GM21717 (cell line): ENCODE data around the gene TYW1B.
"Not testable (repeated sequence)": the region's sequence is repeated elsewhere in the genome, so short reads cannot be mapped to it uniquely, and the experiment has no call there.

ENCODE experiments used
- ATAC-seq: cut with Tn5 transposase; IDR thresholded peaks from one replicate; pipeline ENCODE4 v1.9.1; 2021; ENCODE audit warnings: mild to moderate bottlenecking, moderate library complexity; ENCODE audit not compliant: unreplicated experiment

The TYW1B gene

DNA sequence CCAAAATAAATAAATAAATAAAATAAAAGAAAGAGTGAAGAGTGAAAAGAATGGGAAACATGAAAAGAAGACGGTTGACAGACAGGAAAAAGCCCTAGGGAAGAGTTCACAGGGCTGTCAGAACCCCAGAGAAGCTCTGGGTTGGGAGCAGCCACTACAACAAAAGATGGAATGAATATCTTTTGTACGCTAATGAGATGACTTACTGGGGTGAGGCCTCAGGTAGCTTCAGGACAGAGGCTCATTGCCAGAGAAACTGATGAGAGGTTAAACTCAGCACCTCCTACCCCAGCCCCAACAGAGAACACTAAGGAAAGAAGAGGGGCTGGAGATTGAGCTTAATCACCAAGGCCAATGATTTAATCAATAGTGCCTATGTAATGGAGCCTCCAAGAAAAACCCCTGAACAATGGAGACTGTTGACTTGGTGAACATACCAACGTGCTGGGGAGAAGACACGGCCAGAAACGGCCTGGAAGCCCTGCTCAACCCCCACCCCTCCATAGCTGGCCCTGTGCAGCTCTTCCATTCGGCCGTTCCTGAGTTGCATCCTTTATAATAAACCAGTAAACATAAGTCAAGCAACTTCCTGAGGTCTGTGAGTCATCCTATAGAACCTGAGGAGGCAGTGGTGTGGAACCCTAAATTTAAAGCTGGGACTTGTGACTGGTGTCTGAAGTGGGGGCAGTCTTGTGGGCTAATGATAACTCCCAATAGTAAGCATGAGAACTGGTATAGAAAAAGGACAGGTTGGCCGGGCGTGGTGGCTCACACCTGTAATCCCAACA, 11.4 kb downstream of the TYW1B start:
- ATAC-seq: not testable (repeated sequence)

DNA sequence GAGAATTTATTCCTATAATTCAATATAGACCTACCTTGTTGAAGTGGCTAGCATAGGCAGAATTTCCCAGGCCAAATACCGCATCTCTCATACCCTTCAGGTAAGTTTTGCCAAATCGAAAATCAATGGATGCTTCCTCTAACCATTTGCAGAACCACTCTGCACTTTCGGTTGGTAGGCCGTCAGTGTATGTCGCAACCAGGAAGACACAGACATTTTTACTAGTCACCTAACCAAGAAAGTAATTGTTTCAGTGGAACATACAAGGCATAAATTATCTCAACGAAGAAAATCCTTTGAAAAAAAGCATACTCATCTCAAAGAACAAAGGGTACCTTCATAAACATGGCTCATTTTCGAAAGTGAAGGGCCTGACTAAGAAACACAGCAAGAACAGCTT, 17.6 kb downstream of the TYW1B start:
- not testable (repeated sequence) for ATAC-seq

DNA sequence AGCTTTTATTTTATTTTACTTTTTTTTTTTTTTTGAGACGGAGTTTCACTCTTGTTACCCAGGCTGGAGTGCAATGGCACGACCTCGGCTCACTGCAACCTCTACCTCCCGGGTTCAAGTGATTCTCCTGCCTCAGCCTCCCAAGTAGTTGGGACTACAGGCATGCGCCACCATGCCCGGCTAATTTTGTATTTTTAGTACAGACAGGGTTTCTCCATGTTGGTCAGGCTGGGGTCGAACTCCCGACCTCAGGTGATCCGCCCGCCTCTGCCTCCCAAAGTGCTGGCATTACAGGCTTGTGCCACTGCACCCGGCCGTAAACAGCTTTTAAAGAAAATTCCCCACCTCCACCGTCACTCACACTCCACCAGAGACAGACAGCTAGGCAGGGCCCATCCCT, 19.5 kb downstream of the TYW1B start:
- not testable (repeated sequence) for ATAC-seq

DNA sequence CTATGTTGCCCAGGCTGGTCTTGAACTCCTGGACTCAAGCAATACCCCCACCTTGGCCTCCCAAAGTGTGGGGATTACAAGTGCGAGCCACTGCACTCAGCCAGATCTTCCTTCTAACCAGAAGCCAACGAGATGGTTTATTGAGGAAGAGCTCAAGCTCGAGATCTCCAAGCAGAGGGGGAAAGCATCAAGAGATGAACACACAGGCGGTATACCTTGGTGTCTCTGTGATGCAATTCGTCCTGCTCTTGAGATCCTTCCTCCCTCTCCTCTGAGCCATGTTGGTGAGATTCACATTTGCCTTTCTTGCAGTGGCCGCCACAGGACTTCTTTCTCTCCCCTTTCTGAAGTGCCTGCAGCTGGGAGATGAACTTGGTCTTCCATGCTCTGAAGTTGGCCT, 21.1 kb downstream of the TYW1B start:
- ATAC-seq: not testable (repeated sequence)

DNA sequence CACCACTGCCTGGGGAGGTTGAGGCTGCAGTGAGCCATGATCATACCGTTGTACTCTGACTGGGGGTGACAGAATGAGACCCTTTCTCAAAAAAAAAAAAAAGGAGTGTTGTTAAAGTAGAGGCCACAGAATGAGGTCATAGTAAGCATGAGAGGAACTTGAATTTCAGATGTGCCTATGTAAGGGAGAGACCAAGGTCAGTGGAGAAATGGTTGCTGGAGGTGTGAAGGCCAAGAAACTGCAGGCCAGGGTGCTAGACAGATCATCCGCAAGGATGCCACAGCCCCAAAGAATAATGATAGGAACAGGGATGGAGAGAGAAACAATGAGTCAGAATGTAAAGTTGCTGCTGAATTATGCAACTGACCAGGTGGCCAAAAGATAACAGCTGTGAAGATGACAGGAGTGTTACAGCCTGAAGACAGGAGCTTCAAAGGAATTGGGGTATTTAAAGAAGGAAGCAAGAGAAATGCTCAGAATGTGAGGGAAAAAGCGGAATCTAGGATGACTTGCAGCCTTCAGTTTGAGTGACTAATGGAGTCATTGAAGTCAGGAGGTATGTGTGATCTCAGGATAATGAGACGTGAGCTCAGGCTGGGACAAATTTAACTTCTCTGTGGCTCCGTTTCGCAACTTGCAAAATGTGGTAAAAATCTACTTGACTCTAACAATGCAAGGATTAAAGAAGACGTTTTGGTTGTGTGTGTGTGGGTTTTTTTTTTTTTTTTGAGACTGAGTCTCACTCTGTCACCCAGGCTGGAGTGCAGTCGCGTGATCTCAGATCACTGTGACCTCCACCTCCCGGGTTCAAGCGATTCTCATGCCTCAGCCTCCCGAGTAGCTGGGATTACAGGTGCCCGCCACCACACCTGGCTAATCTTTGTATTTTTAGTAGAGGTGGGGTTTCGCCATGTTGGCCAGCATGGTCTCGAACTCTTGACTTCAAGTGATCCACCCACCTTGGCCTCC, 22.2 kb downstream of the TYW1B start:
- ATAC-seq: no peak

DNA sequence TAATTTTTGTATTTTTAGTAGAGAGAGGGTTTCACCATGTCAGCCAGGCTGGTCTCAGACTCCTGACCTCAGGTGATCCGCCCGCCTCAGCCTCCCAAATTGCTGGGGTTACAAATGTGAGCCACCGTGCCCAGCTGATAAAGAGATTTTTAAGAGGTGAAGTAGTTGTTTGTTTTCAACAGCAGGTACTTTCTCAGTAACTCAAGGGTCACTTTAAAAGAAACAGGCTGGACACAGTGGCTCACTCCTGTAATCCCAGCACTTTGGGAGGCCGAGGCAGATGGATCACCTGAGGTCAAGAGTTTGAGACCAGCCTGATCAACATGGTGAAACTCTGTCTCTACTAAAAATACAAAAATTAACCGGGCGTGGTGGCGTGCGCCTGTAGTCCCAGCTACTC, 24.2 kb downstream of the TYW1B start:
- ATAC-seq: not testable (repeated sequence)

DNA sequence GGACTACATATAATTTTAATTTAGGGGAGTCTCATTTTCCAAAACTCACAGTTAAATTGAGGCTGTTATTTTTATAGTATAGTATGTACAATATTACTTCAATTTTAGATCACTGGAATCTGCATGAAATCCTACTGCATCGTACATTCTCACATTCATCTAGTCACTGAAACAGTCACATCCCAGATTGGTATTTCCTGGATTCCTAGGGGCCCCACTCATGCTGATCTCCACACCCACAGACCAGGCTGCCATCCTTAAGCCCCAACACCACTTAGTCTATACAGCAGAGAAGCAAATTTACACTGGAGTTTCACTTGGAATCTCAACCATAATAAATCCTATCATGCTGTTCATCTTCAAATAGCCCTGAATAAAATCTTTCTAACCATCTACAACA, 26.4 kb downstream of the TYW1B start:
- not testable (repeated sequence) for ATAC-seq

DNA sequence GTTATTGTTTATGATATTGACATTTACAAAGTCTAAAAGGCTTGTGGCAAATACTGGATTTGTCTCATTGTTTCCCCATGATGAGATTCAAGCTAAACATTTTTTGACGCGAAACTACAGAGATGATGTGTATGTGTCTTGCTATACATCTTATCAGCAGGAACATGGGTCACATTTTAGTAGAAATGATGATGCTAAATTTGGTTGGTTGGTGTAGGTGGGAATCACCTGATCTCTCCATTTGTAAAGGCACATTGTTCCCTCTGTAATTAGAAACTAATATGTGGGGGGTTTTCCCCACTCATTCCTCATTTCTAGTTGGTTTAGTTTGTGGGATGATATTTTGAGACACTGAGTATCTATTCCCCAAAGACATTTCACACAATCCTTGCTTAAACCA, 32.6 kb downstream of the TYW1B start:
- ATAC-seq: not testable (repeated sequence)

DNA sequence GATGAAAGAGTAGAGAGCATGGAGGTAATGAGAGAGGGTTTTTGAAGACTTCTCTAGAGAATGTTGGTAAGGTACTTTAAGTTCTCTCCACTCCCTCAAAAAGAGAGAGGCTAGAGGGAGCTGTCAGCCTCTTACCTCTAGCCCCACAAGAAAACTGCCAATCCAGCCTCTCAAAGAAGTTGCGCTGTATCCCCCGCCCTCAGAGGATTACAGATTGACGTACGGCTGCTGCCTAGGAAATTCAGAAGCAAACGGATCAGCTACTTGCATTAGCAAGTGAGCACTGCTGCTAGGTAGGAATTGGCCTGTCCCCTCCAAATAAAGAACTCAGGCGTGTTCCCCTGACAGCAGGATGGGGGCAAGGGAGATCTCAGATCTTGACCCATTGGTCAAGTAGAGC, 34.2 kb downstream of the TYW1B start:
- no peak for ATAC-seq

DNA sequence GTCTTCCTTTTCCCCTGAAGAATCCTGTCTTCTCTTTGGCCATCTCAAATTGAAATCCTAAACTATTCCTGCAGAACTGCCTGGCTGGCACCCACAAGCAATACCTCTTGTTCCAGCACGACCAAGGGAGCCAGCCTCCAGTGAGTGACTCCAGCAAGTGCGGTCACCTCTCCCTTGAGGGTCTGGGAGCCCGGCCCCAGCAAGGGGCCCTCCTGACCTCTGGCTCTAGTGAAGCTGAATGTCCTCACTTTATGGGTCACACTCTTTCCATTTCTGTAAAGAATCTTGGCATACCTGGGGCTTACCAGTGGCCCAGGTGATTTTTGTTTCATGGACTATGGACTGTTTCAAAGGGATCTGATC, 37.3 kb downstream of the TYW1B start:
- ATAC-seq: not testable (repeated sequence)

DNA sequence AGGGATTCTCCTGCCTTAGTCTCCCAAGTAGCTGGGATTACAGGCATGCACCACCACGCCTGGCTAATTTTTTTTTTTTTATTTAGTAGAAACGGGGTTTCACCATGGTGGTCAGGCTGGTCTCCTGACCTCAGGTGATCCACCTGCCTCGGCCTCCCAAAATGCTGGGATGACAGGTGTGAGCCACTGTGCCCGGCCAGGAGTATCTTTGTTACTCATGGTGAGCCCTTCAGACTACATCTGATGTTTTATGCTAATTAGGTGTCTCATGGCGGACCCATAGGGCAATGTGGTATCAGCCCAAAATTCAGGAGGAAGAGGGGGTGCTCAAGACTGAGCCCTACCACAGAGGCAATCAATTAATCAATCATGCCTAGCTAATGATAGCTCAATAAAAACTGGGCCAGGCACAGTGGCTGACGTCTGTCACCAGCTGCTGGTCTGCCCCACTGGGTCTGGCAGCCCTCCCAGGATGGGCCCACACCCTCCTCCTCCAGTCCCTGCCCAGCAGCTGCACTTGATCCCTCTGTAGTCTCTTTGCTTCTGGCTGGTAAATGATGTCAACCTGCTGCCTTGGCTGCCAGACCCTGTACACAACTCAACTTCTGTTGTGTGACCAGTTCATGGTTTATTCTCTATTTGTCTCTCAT, 37.8 kb downstream of the TYW1B start:
- not testable (repeated sequence) for ATAC-seq

DNA sequence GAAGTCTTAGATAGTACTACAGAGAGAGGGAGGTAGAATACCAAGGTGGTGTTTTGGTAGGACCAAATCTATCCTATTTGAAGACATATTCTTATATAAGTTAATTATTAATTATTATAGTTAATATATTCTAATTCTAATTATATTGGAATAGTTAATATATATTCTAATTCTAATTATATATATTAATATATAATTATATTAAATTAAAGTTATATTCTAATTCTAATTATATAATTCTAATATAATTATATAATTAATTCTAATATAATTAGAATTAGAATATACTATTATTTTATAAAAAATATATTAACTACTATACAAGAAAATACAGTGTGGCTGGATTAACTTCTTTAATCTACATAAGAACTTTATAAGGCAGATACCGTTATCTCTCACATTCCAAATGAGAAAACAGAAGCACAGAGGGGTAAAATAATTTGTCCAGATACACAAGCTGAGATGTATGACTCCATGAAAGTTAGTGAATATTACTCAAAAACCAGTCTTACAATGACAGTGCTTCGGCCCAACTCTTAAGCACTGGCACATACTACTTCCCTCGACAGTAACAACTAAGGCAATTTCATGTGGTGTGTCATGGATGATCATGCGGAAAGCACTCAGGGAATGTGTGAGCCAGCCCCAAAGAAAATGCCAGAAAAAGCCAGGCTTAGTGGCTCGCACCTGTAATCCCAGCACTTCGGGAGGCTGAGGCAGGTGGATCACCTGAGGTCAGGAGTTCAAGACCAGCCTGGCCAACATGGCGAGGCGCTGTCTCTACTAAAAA, 42.6 kb downstream of the TYW1B start:
- ATAC-seq: no peak

DNA sequence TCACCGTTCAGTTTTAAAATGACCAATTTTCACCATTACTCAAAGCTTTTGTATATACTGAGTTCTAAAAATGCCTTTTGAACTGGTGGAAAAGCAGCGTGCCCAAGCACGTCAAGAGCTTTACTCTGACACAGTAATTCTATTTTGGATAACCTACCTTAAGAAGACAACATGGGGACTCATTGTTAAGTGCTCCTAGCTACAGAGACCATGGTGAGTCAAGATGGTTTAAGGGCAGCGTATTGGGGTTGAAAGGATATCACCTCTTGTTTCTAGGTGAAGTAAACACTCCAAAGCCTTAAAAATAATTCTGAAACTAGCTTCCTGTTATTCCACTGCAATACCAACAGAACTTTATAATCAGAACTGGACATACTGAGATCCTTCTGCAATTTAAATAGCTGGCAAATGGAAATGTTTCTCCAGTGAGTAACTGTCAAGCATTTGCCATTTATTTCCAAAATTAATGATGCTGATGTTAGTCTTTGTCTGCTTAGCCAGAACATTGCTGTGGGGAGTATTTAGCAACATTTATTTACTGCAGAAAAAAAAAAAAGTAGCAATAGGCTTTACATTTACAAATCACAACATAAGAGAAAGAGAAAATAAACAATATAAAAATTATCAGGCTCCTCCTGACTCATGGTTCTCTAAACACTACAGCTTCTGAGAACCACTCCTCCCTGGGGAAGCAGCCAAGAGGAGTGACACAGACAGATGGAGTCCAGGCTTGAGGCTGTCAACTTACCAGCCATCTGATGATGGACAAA, 44.2 kb downstream of the TYW1B start:
- ATAC-seq: not testable (repeated sequence)

DNA sequence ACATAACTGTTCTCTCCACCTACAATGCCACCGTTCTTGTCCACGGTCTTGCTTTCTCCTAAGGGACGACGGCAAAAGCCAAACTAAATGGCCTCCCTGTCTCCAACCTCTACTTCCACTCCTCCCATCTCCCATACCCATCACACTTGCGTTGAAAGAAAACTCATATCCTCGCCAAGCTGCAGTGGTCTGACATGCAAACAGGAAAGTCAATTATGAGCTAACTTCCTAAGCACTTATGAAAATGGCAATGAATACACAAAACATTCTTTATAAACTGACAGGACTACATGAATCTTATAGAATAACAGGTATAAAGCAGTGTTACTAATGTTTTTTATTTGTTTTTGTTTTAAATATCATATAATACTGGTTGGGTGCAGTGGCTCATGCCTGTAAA, 46.4 kb downstream of the TYW1B start:
- no peak for ATAC-seq

DNA sequence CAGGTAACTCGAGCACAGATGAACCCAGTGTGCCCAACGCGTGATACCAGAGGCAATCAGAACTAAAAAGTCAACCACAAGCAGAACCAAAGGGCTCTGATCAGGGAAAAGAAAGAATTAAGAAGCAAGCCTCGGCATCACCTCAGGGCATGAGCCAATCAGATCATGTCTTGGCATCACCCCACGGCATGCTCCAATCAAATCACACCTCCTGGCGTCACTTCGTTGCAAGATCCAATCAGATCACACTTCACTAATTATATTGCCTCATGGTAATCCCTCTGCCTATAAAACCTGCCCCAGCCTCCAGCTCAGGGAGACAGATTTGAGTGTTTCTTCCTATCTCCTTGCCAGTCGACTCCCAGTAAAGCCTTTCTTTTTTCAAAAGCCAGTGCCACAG, 46.8 kb downstream of the TYW1B start:
- no peak for ATAC-seq

DNA sequence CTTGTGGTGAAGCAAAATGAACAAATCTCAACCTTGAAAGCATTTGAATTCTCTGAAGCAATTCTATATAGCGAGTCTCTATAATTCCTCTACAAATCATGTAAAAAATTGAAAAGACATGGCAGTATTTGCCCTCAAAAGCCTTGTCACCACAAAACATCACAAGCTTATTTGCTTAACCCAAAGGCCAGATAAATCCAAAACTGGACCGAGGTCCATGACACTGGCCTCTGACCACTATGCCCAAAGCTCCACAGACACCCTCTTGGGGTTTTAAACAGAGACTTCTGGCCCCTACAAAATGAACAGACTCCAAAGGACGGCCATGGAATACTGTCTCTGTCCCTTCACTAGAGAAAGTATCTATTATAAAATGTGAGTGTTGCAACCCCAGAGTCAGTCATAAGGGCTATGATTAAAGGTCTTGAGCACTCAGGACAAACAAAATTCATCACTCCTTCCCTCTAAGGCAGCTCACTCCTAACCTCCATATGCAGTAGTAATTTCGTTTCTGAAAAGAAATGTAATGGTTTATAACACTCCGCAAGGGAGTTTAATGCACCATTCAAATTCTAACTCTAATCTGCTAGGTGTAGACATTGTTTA, 47.6 kb downstream of the TYW1B start:
- ATAC-seq: not testable (repeated sequence)

DNA sequence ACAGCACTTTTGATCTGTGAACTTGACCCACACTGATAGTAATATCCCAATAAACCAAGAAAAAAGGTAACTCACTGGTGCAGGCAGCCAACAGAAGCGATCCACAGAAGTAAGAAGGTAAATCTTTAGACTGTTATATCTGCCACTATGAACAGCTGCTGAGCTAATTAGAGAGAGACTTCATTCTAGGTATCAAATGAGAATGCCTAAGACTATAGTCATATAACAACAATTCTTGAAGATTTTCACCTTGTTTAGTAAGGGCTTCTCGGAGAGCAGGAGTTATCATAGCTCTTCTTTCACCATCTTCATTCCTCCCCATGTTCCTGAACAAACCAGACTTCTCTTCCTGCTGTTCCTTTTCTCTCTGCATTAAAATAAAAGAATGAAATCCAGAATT, 50.8 kb downstream of the TYW1B start:
- ATAC-seq: not testable (repeated sequence)

DNA sequence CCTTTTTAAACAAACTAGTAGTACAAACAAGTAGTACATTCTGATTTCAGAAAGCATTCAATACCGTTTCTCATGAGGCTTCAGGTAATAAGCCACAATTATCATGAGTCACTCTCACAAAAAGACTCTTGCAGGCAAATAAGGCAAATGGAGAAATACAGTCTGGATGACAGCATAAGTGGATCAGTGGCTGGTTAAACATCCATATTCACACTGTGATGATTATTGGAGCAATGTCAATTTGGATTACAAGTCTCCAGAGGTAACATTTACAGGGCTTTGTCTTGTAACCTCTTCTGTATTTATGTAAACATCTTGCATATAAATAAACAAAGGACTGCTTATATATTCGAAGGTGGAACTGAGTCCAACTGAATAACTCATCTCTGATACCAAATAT, 55.4 kb downstream of the TYW1B start:
- ATAC-seq: not testable (repeated sequence)

DNA sequence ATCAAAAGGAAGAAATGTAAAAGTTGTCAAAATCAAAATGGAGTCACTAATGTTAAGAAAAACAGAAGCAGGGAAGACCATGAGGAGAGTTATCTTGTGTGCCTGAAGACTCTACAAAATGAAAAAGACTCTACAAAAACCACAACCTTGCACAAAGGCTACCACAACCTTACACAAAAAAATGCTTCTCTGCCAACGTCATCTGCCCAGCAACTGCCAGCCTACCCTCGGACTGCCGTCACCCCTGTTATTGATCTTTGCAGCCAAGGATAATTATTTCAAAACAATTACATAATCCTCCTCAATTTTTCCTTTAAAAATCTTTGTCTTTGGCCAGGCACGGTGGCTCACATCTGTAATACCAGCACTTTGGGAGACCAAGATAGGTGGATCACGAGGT, 61.0 kb downstream of the TYW1B start:
- ATAC-seq: not testable (repeated sequence)
